ENCODE data around the gene C11orf65. TPM values are rescaled to one million over a fixed set of nuclear protein-coding genes. Genes with fewer than 3 reads are reported as not detected.
"Not testable (repeated sequence)": the region's sequence is repeated elsewhere in the genome, so short reads cannot be mapped to it uniquely, and the experiment has no call there.

Gene C11orf65
- polyA plus RNA-seq, 4 donors = 0.24 to 0.84 TPM; not detected in 2

DNA sequence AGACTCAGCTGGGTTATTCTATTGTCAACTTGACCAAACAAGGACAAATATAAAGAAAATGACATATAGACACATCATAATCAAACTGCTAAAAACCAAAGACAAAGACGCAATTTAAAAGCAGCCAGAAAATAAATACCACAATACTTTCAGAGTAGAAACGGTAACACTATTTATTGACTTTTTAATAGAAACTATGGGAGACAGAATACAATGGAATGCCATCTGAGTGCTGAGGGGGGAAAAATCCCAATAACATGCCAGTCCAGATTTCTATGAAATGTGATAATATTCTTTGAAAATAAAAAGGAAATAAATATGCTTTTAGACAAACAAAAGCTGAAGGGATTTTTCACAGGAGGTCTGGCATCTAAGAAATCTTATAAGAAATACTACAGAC, 30.7 kb downstream of the C11orf65 start:
- H3K27me3 ChIP-seq (ENCODE audit: control insufficient read depth in 3 of 3, insufficient read depth in 3 of 3, low read length in 3 of 3) = no peaks in the 10 kb centered on the region
- H3K36me3 ChIP-seq (ENCODE audit: control insufficient read depth in 3 of 3, insufficient read depth in 2 of 3, low read depth in 1 of 3, low read length in 3 of 3) = no peaks in the 10 kb centered on the region
- H3K4me3 ChIP-seq (ENCODE audit: low read depth in 1 of 3, low read length in 3 of 3) = no peak overlapping the region
- no peak for FAIRE-seq
- 95 to 99% (median 95%) methylated on average over 2 of the region's 2 CpGs for WGBS, 3 donors
- no peaks in the 10 kb centered on the region for H3K4me1 ChIP-seq (ENCODE audit: control insufficient read depth in 3 of 3, insufficient read depth in 2 of 3, low read depth in 1 of 3, low read length in 2 of 3)
- peaks cover 0 to 21% of the 10 kb centered on the region in 2 donors for H3K9me3 ChIP-seq (ENCODE audit: control insufficient read depth in 2 of 2, insufficient read depth in 1 of 2, low read depth in 1 of 2, low read length in 1 of 2)
- H3K27ac ChIP-seq (ENCODE audit: low read depth in 1 of 3, low read length in 2 of 3) = no peak overlapping the region
- no peak for DNase-seq

DNA sequence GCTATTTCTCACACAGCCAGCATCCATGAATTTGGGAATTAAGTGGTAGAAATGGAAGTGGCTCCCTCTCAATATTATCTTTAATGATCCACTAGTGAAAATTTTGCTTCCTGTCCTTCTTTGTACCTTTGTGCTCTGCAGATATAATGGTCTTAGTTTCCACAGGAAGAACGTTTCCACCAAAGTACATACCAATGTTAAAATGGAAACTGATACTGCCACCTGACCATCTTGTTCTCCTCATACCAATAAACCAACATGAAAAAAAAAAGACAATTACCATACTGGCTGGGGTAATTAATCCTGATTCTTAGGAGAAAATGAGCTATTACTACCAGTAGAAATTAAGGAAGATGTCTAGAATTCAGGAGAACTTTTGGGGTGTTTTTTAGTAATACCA, 32.3 kb downstream of the C11orf65 start:
- WGBS, 3 donors = 62 to 81% (median 75%) methylated on average over 1 of the region's 1 CpG
- H3K36me3 ChIP-seq (ENCODE audit: control insufficient read depth in 3 of 3, insufficient read depth in 2 of 3, low read depth in 1 of 3, low read length in 3 of 3) = no peaks in the 10 kb centered on the region
- no peak overlapping the region for H3K4me3 ChIP-seq (ENCODE audit: low read depth in 1 of 3, low read length in 3 of 3)
- FAIRE-seq (no peak), DNase-seq (no peak)
- peaks cover 0 to 8% of the 10 kb centered on the region in 2 donors for H3K9me3 ChIP-seq (ENCODE audit: control insufficient read depth in 2 of 2, insufficient read depth in 1 of 2, low read depth in 1 of 2, low read length in 1 of 2)
- no peaks in the 10 kb centered on the region for H3K4me1 ChIP-seq (ENCODE audit: control insufficient read depth in 3 of 3, insufficient read depth in 2 of 3, low read depth in 1 of 3, low read length in 2 of 3)
- no peaks in the 10 kb centered on the region for H3K27me3 ChIP-seq (ENCODE audit: control insufficient read depth in 3 of 3, insufficient read depth in 3 of 3, low read length in 3 of 3)
- H3K27ac ChIP-seq (ENCODE audit: low read depth in 1 of 3, low read length in 2 of 3) = no peak overlapping the region

- FAIRE-seq (no peak), DNase-seq (no peak)
- Histone ChIP-seq H3K27me3 (ENCODE audit: control insufficient read depth in 3 of 3, insufficient read depth in 3 of 3, low read length in 3 of 3) (no peaks in the 10 kb centered on the region), H3K9me3 (ENCODE audit: control insufficient read depth in 2 of 2, insufficient read depth in 1 of 2, low read depth in 1 of 2, low read length in 1 of 2) (peaks cover 0 to 8% of the 10 kb centered on the region in 2 donors), H3K27ac (ENCODE audit: low read depth in 1 of 3, low read length in 2 of 3) (no peak overlapping the region), H3K36me3 (ENCODE audit: control insufficient read depth in 3 of 3, insufficient read depth in 2 of 3, low read depth in 1 of 3, low read length in 3 of 3) (no peaks in the 10 kb centered on the region), H3K4me1 (ENCODE audit: control insufficient read depth in 3 of 3, insufficient read depth in 2 of 3, low read depth in 1 of 3, low read length in 2 of 3) (no peaks in the 10 kb centered on the region), H3K4me3 (ENCODE audit: low read depth in 1 of 3, low read length in 3 of 3) (no peak overlapping the region)
Measured at GRCh38 chr11:108432783-108433182, 34.5 kb downstream of the C11orf65 start.

DNA sequence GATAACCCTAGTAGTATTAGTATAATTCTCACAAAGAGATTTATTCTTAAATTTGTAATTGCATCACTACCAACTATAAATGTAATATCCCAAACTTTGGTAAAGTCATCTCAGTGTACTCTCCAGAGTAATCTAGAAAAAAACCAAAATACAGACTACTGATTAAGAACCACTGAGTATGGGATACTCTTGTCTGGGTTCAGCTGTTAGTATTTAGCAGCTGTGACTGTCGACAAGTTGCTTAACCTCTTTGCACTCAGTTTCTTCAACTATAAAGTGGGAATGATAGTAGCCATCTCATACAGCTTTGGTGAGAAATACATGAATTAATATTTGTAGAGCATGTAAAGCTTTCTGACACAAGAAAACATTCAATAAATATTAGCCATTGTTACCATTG, 35.3 kb downstream of the C11orf65 start:
- 93 to 96% (median 93%) methylated on average over 1 of the region's 1 CpG for WGBS, 3 donors
- H3K36me3 ChIP-seq (ENCODE audit: control insufficient read depth in 3 of 3, insufficient read depth in 2 of 3, low read depth in 1 of 3, low read length in 3 of 3) = no peaks in the 10 kb centered on the region
- no peak overlapping the region for H3K27ac ChIP-seq (ENCODE audit: low read depth in 1 of 3, low read length in 2 of 3)
- no peaks in the 10 kb centered on the region for H3K4me1 ChIP-seq (ENCODE audit: control insufficient read depth in 3 of 3, insufficient read depth in 2 of 3, low read depth in 1 of 3, low read length in 2 of 3)
- peaks cover 0 to 6% of the 10 kb centered on the region in 2 donors for H3K9me3 ChIP-seq (ENCODE audit: control insufficient read depth in 2 of 2, insufficient read depth in 1 of 2, low read depth in 1 of 2, low read length in 1 of 2)
- DNase-seq (no peak), FAIRE-seq (no peak)
- no peak overlapping the region for H3K4me3 ChIP-seq (ENCODE audit: low read depth in 1 of 3, low read length in 3 of 3)
- no peaks in the 10 kb centered on the region for H3K27me3 ChIP-seq (ENCODE audit: control insufficient read depth in 3 of 3, insufficient read depth in 3 of 3, low read length in 3 of 3)

DNA sequence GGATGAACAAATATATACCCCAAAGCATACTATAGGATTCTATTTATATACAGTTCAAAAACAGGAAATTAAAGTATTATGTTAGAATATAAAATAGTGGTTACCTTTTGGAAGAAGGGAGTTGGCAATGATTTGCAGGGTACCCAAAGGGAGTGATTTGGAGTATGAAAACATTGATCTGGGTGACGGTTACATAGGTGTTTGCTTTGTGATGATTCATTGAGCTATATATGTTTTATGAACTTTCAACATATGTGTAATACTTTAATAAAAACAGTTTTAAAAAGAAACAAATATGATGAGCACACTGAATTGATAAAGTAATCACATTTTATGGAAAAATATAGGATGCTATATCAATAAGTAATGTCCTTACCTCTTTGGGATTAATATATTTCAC, 36.0 kb downstream of the C11orf65 start:
- Histone ChIP-seq H3K4me1 (ENCODE audit: control insufficient read depth in 3 of 3, insufficient read depth in 2 of 3, low read depth in 1 of 3, low read length in 2 of 3) (no peaks in the 10 kb centered on the region), H3K36me3 (ENCODE audit: control insufficient read depth in 3 of 3, insufficient read depth in 2 of 3, low read depth in 1 of 3, low read length in 3 of 3) (no peaks in the 10 kb centered on the region), H3K27me3 (ENCODE audit: control insufficient read depth in 3 of 3, insufficient read depth in 3 of 3, low read length in 3 of 3) (no peaks in the 10 kb centered on the region), H3K4me3 (ENCODE audit: low read depth in 1 of 3, low read length in 3 of 3) (no peak overlapping the region), H3K9me3 (ENCODE audit: control insufficient read depth in 2 of 2, insufficient read depth in 1 of 2, low read depth in 1 of 2, low read length in 1 of 2) (peaks cover 0 to 4% of the 10 kb centered on the region in 2 donors), H3K27ac (ENCODE audit: low read depth in 1 of 3, low read length in 2 of 3) (no peak overlapping the region)
- WGBS, 3 donors = 60 to 83% (median 70%) methylated on average over 1 of the region's 1 CpG
- FAIRE-seq = no peak
- no peak for DNase-seq

- not testable (repeated sequence) for H3K36me3 ChIP-seq (ENCODE audit: control insufficient read depth in 3 of 3, insufficient read depth in 2 of 3, low read depth in 1 of 3, low read length in 3 of 3); H3K27me3 ChIP-seq (ENCODE audit: control insufficient read depth in 3 of 3, insufficient read depth in 3 of 3, low read length in 3 of 3); H3K27ac ChIP-seq (ENCODE audit: low read depth in 1 of 3, low read length in 2 of 3); H3K4me3 ChIP-seq (ENCODE audit: low read depth in 1 of 3, low read length in 3 of 3); FAIRE-seq; H3K4me1 ChIP-seq (ENCODE audit: control insufficient read depth in 3 of 3, insufficient read depth in 2 of 3, low read depth in 1 of 3, low read length in 2 of 3); H3K9me3 ChIP-seq (ENCODE audit: control insufficient read depth in 2 of 2, insufficient read depth in 1 of 2, low read depth in 1 of 2, low read length in 1 of 2)
- WGBS, 3 donors = 64 to 72% (median 72%) methylated on average over 2 of the region's 2 CpGs
- DNase-seq = peak in 1 of 2 donors; percentile 41
Measured at GRCh38 chr11:108417551-108417950, 49.8 kb downstream of the C11orf65 start.

DNA sequence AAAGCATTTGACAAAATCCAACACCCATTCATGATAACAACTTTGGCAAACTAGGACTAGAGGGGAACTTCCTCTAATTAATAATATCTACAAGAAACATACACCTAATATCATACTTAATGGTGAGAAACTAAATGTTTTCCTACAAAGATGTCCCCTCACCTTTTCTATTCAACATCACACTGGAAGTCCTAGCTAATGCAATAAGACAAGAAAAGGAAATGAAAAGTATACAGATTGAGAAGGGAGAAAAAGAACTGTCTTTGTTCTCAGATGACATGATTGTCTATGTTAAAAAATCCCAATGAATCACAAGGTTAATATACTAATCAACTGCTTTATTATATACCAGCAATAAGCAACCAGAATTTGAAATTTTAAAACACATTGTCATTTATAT, 52.4 kb downstream of the C11orf65 start:
- Histone ChIP-seq H3K27ac (ENCODE audit: low read depth in 1 of 3, low read length in 2 of 3) (no peak overlapping the region), H3K27me3 (ENCODE audit: control insufficient read depth in 3 of 3, insufficient read depth in 3 of 3, low read length in 3 of 3) (no peaks in the 10 kb centered on the region), H3K36me3 (ENCODE audit: control insufficient read depth in 3 of 3, insufficient read depth in 2 of 3, low read depth in 1 of 3, low read length in 3 of 3) (no peaks in the 10 kb centered on the region), H3K4me1 (ENCODE audit: control insufficient read depth in 3 of 3, insufficient read depth in 2 of 3, low read depth in 1 of 3, low read length in 2 of 3) (no peaks in the 10 kb centered on the region), H3K4me3 (ENCODE audit: low read depth in 1 of 3, low read length in 3 of 3) (no peak overlapping the region), H3K9me3 (ENCODE audit: control insufficient read depth in 2 of 2, insufficient read depth in 1 of 2, low read depth in 1 of 2, low read length in 1 of 2) (no peaks in the 10 kb centered on the region)
- DNase-seq (no peak), FAIRE-seq (no peak)

- Histone ChIP-seq H3K9me3 (ENCODE audit: control insufficient read depth in 2 of 2, insufficient read depth in 1 of 2, low read depth in 1 of 2, low read length in 1 of 2) (no peaks in the 10 kb centered on the region), H3K4me1 (ENCODE audit: control insufficient read depth in 3 of 3, insufficient read depth in 2 of 3, low read depth in 1 of 3, low read length in 2 of 3) (peaks cover 0 to 9% (median 0%) of the 10 kb centered on the region in 3 donors), H3K36me3 (ENCODE audit: control insufficient read depth in 3 of 3, insufficient read depth in 2 of 3, low read depth in 1 of 3, low read length in 3 of 3) (no peaks in the 10 kb centered on the region), H3K4me3 (ENCODE audit: low read depth in 1 of 3, low read length in 3 of 3) (no peak overlapping the region), H3K27ac (ENCODE audit: low read depth in 1 of 3, low read length in 2 of 3) (no peak overlapping the region), H3K27me3 (ENCODE audit: control insufficient read depth in 3 of 3, insufficient read depth in 3 of 3, low read length in 3 of 3) (no peaks in the 10 kb centered on the region)
- FAIRE-seq (no peak), DNase-seq (no peak)
- 84 to 95% (median 88%) methylated on average over 1 of the region's 1 CpG for WGBS, 3 donors
Measured at GRCh38 chr11:108405706-108406105, 61.6 kb downstream of the C11orf65 start.

DNA sequence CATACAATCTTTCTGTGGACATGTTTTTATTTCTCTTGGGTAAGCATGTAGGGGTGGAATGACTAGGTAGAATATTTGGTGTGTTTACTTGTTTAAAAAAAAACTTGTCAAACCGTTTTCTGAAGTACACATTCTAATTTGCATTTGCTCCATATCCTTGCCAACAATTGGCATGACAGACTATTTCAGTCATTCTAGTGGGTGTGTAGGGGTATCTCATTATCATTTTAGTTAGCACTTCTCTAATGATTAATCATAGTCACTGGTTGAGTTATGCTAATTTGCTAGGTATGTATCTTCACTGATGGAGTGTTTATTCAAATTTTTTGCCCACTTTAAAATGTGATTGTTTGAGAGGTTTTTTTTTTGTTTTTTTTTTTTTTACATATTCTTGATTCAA, 64.3 kb downstream of the C11orf65 start:
- Histone ChIP-seq H3K36me3 (ENCODE audit: control insufficient read depth in 3 of 3, insufficient read depth in 2 of 3, low read depth in 1 of 3, low read length in 3 of 3) (no peaks in the 10 kb centered on the region), H3K27me3 (ENCODE audit: control insufficient read depth in 3 of 3, insufficient read depth in 3 of 3, low read length in 3 of 3) (no peaks in the 10 kb centered on the region), H3K27ac (ENCODE audit: low read depth in 1 of 3, low read length in 2 of 3) (no peak overlapping the region), H3K4me3 (ENCODE audit: low read depth in 1 of 3, low read length in 3 of 3) (no peak overlapping the region), H3K4me1 (ENCODE audit: control insufficient read depth in 3 of 3, insufficient read depth in 2 of 3, low read depth in 1 of 3, low read length in 2 of 3) (peaks cover 0 to 9% (median 0%) of the 10 kb centered on the region in 3 donors), H3K9me3 (ENCODE audit: control insufficient read depth in 2 of 2, insufficient read depth in 1 of 2, low read depth in 1 of 2, low read length in 1 of 2) (no peaks in the 10 kb centered on the region)
- FAIRE-seq = no peak
- no peak for DNase-seq
- WGBS, 3 donors = 54 to 58% (median 55%) methylated on average over 1 of the region's 1 CpG

Measured in small intestine (tissue), 7 donors.